COR-L47 (cell line): Measurements from ENCODE around the gene SERPINA3.

Experiments
- DNase-seq: peaks from one replicate; lab custom pipeline; 2025; lab: John Stamatoyannopoulos, UW

SERPINA3 gene

GRCh38 chr14:94613720-94614644 lies 1.8 kb downstream of the SERPINA3 start:
- no peak for DNase-seq

GRCh38 chr14:94614802-94615201 lies 2.6 kb downstream of the SERPINA3 start:
- no peak for DNase-seq

GRCh38 chr14:94615254-94615653 lies 3.1 kb downstream of the SERPINA3 start:
- no peak for DNase-seq

GRCh38 chr14:94615823-94616570 lies 3.8 kb downstream of the SERPINA3 start:
- DNase-seq = no peak

- no peak for DNase-seq
Observed at GRCh38 chr14:94617366-94617941, 5.3 kb downstream of the SERPINA3 start.

GRCh38 chr14:94617988-94618822 lies 6.0 kb downstream of the SERPINA3 start:
- DNase-seq = no peak

GRCh38 chr14:94619297-94619696 lies 7.1 kb downstream of the SERPINA3 start:
- no peak for DNase-seq

- no peak for DNase-seq
Observed at GRCh38 chr14:94620597-94620996, 8.4 kb downstream of the SERPINA3 start.

GRCh38 chr14:94621358-94622134 lies 9.4 kb downstream of the SERPINA3 start:
- DNase-seq = no peak

GRCh38 chr14:94622653-94623421 lies 10.6 kb downstream of the SERPINA3 start:
- no peak for DNase-seq

- DNase-seq = no peak
Observed at GRCh38 chr14:94623422-94623809, 11.2 kb downstream of the SERPINA3 start.

GRCh38 chr14:94623856-94624499 lies 11.8 kb downstream of the SERPINA3 start:
- DNase-seq = no peak

- DNase-seq = no peak
Observed at GRCh38 chr14:94624537-94625352, 12.6 kb downstream of the SERPINA3 start.

GRCh38 chr14:94625353-94625635 lies 13.1 kb downstream of the SERPINA3 start:
- no peak for DNase-seq

- no peak for DNase-seq
Observed at GRCh38 chr14:94628578-94628977, 16.4 kb downstream of the SERPINA3 start.

- DNase-seq = no peak
Observed at GRCh38 chr14:94630396-94630795, 18.2 kb downstream of the SERPINA3 start.

GRCh38 chr14:94631050-94631449 lies 18.9 kb downstream of the SERPINA3 start:
- no peak for DNase-seq

GRCh38 chr14:94631536-94632304 lies 19.5 kb downstream of the SERPINA3 start:
- no peak for DNase-seq

- DNase-seq = no peak
Observed at GRCh38 chr14:94632305-94632590, 20.1 kb downstream of the SERPINA3 start.
